ENCODE data around the gene OBI1. TPM values are rescaled to one million over a fixed set of nuclear protein-coding genes. Genes with fewer than 3 reads are reported as not detected.
"Not testable (repeated sequence)": the region's sequence is repeated elsewhere in the genome, so short reads cannot be mapped to it uniquely, and the experiment has no call there.

The OBI1 gene
- polyA plus RNA-seq, 10 donors = 12.5 to 17.3 (median 15.7) TPM

- no peak for DNase-seq
These were observed 8.8 kb downstream of the OBI1 start for GRCh38 chr13:78649997-78650716.

DNA sequence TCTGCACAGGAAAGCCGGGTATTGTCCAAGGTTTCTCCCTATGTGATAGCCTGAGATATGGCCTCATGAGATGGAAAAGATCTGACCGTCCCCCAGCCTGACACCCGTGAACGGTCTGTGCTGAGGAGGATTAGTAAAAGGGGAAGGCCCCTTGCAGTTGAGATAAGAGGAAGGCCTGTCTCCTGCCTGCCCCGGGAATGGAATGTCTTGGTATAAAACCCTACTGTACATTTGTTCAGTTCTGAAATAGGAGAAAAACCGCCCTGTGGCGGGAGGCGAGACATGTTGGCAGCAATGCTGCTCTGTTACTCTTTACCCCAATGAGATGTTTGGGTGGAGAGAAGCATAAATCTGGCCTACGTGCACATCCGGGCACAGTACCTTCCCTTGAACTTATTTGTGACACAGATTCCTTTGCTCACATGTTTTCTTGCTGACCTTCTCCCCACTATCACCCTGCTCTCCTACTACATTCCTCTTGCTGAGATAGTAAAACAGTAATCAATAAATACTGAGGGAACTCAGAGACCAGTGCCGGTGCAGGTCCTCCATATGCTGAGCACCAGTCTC lies 11.8 kb downstream of the OBI1 start:
- not testable (repeated sequence) for DNase-seq

GRCh38 chr13:78638216-78638615 lies 20.7 kb downstream of the OBI1 start:
- DNase-seq = no peak

DNA sequence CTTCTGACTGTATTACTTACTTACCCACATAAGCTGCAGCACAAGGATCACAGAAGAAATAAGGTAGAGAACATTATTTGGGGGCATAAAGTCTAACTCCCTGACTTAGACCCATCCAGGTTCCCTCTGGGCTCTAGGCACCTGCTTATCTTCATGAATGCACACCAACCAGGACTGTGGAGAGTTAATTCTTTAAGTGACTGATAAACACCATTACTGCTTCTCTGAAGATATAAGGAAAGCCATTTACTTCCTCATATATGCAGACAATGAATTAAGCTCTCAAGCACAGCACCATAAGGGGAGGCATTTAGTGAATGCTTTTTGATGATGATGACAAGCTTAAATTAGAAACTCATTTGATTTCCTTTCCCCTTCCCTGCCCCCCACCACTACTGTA lies 22.5 kb downstream of the OBI1 start:
- no peak for DNase-seq

DNA sequence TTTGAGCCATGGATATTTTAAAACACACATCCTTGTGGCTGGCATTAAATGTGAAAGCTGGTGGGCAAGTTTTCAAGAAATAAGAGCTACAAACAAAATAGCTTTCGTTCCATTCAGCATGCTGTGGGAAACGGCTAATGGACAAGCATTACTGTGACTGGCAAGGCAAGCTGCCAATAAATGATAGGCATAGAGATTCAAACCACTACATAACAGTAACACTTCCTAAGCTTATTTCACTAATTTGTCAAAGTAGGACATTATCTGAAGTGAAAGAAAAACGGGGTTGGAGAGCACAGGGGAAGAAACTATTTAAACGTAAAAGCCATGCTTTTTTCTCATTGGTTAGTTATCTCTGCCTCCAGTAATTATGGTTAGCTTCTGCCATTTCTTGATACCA lies 26.0 kb downstream of the OBI1 start:
- DNase-seq = peak in 1 of 3 donors; percentile 40

DNA sequence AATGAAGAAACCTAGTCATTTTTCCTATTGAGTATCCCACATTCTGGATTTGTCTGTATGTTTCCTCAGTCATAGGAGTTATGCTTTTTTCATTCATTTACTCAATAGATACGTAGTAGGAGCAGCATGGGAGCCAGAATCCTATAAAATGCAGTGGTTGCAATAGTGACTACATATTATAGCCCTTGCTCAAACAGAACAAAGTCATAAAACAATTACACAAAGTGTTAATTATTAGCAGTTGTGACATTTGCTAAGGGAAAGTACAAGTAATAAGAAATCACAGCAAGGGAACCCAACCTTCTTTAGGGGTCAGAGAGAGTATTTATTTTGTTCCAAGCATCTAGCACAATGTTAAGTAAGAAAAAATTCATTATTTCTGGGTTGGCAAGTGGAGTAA lies 27.9 kb downstream of the OBI1 start:
- DNase-seq = no peak

DNA sequence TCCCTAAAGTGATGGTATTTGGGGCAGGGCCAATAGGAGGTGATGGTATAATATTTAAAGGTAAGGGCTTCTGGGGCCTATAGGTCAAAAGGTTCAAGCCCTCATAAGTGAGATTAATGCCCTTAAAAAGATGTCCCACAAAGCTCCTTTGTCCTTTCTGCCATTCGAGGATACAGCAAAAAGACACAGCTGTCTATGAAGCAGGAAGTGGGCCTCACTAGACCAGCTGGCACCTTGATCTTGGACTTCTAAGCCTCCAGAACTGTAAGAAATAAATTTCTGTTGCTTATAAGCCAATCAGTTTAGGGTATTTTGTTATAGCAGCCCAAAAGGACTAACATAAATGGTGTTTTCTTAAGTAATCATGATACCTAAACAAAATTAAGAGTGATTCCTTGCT lies 28.4 kb downstream of the OBI1 start:
- peak in 1 of 3 donors; percentile 3 for DNase-seq

GRCh38 chr13:78625384-78625783 lies 33.6 kb downstream of the OBI1 start:
- no peak for DNase-seq

DNA sequence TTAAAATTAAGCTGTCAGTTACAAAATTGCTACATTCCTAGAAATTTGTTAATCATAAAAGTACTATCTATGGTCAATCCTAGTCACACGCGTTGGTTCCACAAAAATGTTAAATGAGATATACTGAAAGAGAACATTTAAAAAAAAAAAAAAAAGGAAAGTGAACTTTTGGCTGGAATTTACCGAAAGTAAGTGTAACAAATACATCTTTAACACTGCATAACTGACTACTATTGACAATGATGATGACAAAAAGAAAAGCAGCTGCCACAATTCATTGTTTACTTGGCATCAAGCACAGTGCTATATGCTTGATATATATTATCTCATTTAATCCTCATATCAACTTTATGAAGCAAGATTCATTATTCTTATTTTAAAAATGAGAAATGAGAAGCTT lies 35.8 kb downstream of the OBI1 start:
- DNase-seq = no peak

- no peak for DNase-seq
These were observed 38.0 kb downstream of the OBI1 start for GRCh38 chr13:78620936-78621470.

GRCh38 chr13:78618411-78618810 lies 40.5 kb downstream of the OBI1 start:
- no peak for DNase-seq

- DNase-seq = peak in 1 of 3 donors; percentile 25
These were observed 47.9 kb downstream of the OBI1 start for GRCh38 chr13:78611040-78611439.

- peak in 1 of 3 donors; percentile 12 for DNase-seq
These were observed 48.5 kb downstream of the OBI1 start for GRCh38 chr13:78610381-78610883.

DNA sequence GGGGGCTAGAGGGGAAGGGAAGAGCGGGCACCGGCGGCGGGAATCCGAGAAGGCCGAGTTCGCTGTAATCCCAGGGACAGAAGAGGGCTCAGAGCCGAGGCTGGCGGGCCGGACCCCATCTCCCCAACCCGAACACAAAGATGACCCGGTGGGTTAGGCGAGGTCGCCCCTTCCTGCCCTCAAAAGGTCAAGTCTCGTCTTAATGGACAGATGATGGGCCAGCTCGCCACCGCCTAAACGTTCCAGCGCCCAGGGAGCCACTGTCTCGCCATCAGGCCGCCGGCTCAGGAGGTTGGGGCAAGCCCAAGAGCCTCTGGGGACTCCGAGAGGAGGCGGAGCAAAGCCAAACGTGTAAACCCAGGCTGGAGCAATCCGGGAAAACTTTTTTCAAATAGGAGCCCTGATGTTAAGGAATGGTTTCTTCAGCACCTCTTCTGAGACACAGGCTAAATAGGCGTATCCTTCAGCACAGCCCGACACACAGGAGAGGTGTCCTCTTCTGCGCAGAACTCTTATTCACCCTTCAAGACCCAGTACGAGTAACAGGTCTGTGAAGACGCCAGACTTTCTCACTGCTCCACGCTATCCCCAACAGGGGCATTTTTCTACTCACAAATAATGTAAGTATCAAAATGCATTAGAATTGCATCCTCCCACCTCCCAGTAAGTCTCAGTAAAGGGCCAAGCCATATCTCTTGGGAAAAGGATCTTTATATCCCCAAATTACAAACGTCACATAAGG lies 49.3 kb downstream of the OBI1 start:
- DNase-seq = peak in 1 of 3 donors; percentile 53

GRCh38 chr13:78608688-78609463 lies 50.1 kb downstream of the OBI1 start:
- DNase-seq = peak in 1 of 3 donors; percentile 56

DNA sequence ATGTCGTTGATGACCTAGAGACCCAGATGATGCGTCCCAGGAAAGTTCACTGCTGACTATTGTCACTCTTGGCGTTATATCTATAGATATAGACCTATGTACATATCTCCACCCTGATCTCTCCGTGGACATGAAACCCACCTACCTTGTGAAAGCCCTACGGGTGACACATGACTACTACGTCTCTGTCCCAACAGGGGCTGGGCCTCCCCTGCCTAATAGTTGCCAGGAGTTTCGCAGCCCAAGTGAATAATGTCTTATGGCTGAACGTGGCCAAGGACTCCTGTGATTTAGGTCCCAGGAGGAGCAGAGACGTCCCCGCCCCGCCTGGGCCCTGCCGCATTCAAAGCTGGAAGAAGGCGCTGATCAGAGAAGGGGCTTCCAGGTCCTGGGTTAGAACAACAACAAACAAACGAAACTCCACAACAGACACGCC lies 50.7 kb downstream of the OBI1 start:
- DNase-seq = no peak

GRCh38 chr13:78607409-78608251 lies 51.3 kb downstream of the OBI1 start:
- DNase-seq = peak in 1 of 3 donors; percentile 23

- no peak for DNase-seq
These were observed 52.2 kb downstream of the OBI1 start for GRCh38 chr13:78606471-78607408.

Measured in muscle of back (tissue), 11 donors.